ENCODE data around the gene PUSL1. TPM values are rescaled to one million over a fixed set of nuclear protein-coding genes. Genes with fewer than 3 reads are reported as not detected.

PUSL1 gene
- polyA plus RNA-seq, 1 donor (not counting 4 experiments of a cell fraction or from before 2014, with no cell fraction given): 11.4 TPM

DNA sequence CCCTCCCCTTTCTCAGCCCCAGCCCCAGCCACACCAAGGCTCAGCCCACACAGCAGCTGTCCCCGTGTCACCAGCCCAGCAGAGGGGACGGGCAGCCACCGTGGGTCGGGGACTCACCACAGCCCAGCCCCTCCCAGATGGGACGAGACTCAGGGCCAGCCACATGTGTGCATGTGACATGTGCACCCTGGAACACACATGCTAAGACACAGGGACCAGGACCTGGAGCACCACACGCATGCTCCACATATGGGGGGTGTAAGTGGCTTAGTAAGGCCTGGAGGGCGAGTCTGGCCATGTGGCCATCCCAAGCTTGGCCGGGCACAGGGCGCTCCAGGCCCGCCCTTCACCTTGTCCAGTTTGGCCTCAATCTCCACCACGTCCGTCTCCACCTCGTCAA lies 4.7 kb upstream of the PUSL1 start:
- peak overlapping the region; percentile 91 for H3K27ac ChIP-seq (ENCODE audit: control insufficient read depth, insufficient read depth, low read length)
- H3K4me2 ChIP-seq (ENCODE audit: control insufficient read depth, extremely low read depth, insufficient read depth, low read depth, low read length): peak overlapping the region; percentile 71
- TF ChIP-seq EZH2 (IDR thresholded peaks at IDR 0.05; ENCODE audit: low read length): no peak
- TF ChIP-seq, protein P1, sequence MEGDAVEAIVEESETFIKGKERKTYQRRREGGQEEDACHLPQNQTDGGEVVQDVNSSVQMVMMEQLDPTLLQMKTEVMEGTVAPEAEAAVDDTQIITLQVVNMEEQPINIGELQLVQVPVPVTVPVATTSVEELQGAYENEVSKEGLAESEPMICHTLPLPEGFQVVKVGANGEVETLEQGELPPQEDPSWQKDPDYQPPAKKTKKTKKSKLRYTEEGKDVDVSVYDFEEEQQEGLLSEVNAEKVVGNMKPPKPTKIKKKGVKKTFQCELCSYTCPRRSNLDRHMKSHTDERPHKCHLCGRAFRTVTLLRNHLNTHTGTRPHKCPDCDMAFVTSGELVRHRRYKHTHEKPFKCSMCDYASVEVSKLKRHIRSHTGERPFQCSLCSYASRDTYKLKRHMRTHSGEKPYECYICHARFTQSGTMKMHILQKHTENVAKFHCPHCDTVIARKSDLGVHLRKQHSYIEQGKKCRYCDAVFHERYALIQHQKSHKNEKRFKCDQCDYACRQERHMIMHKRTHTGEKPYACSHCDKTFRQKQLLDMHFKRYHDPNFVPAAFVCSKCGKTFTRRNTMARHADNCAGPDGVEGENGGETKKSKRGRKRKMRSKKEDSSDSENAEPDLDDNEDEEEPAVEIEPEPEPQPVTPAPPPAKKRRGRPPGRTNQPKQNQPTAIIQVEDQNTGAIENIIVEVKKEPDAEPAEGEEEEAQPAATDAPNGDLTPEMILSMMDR (optimal IDR thresholded peaks at IDR 0.05 in 1 of 3, IDR thresholded peaks at IDR 0.05 in 1 of 3, conservative IDR thresholded peaks at IDR 0.05 in 1 of 3; ENCODE audit: extremely low read depth in 1 of 3, insufficient read depth in 2 of 3, low read length in 3 of 3): no peak
- FAIRE-seq (no peak), DNase-seq (ENCODE audit: low read depth, low spot score) (no peak)
- dilution Hi-C loops (cut with MboI; ENCODE audit: extremely low pct_ligation_motif_present, low sequenced_read_pairs): no loop called here
- H3K9me3 ChIP-seq (ENCODE audit: control insufficient read depth, low read depth, low read length): no peaks in the 10 kb centered on the region
- H4K20me1 ChIP-seq (ENCODE audit: control insufficient read depth, extremely low read depth, insufficient read depth, low read length): no peaks in the 10 kb centered on the region
- peak overlapping the region; percentile 68 for H3K9ac ChIP-seq (ENCODE audit: control insufficient read depth, extremely low read depth, insufficient read depth, low read length)
- no peaks in the 10 kb centered on the region for H3K9me1 ChIP-seq (ENCODE audit: control insufficient read depth, extremely low read depth, insufficient read depth, low read length)
- H3K4me3 ChIP-seq (ENCODE audit: control insufficient read depth in 2 of 3, extremely low read depth in 1 of 3, insufficient read depth in 2 of 3, low read depth in 1 of 3, low read length in 3 of 3): no peak overlapping the region
- H3K36me3 ChIP-seq (ENCODE audit: control insufficient read depth in 2 of 2, extremely low read depth in 1 of 2, insufficient read depth in 2 of 2, low read length in 2 of 2): peaks cover 0 to 1% of the 10 kb centered on the region in 2 experiments
- H3K4me1 ChIP-seq (ENCODE audit: control insufficient read depth, extremely low read depth, insufficient read depth, low read length): peaks cover 46% of the 10 kb centered on the region
- H3K79me2 ChIP-seq (ENCODE audit: control insufficient read depth, insufficient read depth, low read length): peaks cover 15% of the 10 kb centered on the region
- no peaks in the 10 kb centered on the region for H3K27me3 ChIP-seq (ENCODE audit: control insufficient read depth, extremely low read depth, insufficient read depth, low read length)
- no peak overlapping the region for H2AFZ ChIP-seq (ENCODE audit: control insufficient read depth, low read length)

DNA sequence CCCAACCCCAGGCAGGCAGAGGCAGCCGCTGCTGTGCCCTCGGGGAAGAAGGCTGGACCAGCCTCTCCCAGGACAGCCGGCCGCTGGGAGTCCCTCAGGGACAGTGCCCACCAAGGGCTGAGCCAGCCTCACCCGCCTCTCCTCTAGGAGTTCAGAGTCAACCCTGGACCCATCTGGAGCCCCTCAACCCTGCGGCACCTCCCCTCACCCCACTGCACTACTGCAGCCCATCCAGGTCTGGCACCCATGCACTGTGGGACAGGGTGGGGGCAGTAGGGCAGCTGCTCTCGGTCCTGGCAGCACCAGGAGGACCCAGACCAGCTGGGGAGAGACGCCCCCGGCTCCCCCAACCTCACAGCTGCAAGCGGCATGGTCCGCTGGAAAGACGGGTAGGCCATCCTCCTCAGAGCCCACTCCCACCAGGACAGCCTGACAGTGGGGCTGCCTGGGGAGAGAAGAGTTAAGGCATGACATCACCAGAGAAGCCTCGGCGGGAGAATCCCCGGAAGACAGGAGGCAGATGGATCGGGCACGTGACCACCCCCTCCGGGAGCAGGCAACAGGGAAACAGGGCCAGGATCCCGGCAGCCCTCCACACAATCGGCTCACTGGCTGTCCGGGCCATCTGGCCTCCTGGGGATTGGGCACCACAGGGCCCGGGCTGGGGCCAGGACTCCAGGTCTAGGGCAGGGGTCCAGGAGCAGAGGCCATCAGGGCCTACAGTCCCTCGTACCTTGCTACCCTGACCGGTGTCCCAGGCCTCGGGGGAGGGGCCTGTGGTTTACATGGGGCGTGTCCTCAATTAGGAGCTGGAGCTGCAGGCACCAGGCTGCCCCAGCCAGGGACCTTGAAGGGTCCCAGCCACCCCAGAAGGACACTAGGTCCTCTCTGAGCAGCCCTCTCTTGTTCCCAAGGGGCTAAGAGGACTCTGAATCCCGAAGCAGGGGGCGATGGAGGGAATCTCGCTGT lies 3.8 kb upstream of the PUSL1 start:
- Histone ChIP-seq H3K4me1 (ENCODE audit: control insufficient read depth, extremely low read depth, insufficient read depth, low read length) (peaks cover 52% of the 10 kb centered on the region), H3K9me3 (ENCODE audit: control insufficient read depth, low read depth, low read length) (no peaks in the 10 kb centered on the region), H3K9me1 (ENCODE audit: control insufficient read depth, extremely low read depth, insufficient read depth, low read length) (no peaks in the 10 kb centered on the region), H2AFZ (ENCODE audit: control insufficient read depth, low read length) (peak overlapping the region; percentile 3), H4K20me1 (ENCODE audit: control insufficient read depth, extremely low read depth, insufficient read depth, low read length) (no peaks in the 10 kb centered on the region), H3K27me3 (ENCODE audit: control insufficient read depth, extremely low read depth, insufficient read depth, low read length) (no peaks in the 10 kb centered on the region), H3K4me3 (ENCODE audit: control insufficient read depth in 2 of 3, extremely low read depth in 1 of 3, insufficient read depth in 2 of 3, low read depth in 1 of 3, low read length in 3 of 3) (peak overlapping the region; percentile 21 to 54 (median 53)), H3K27ac (ENCODE audit: control insufficient read depth, insufficient read depth, low read length) (peak overlapping the region; percentile 91), H3K9ac (ENCODE audit: control insufficient read depth, extremely low read depth, insufficient read depth, low read length) (peak overlapping the region; percentile 68), H3K36me3 (ENCODE audit: control insufficient read depth in 2 of 2, extremely low read depth in 1 of 2, insufficient read depth in 2 of 2, low read length in 2 of 2) (no peaks in the 10 kb centered on the region), H3K79me2 (ENCODE audit: control insufficient read depth, insufficient read depth, low read length) (peaks cover 22% of the 10 kb centered on the region), H3K4me2 (ENCODE audit: control insufficient read depth, extremely low read depth, insufficient read depth, low read depth, low read length) (peak overlapping the region; percentile 71)
- TF ChIP-seq, protein P1 (optimal IDR thresholded peaks at IDR 0.05 in 1 of 3, IDR thresholded peaks at IDR 0.05 in 1 of 3, conservative IDR thresholded peaks at IDR 0.05 in 1 of 3; ENCODE audit: extremely low read depth in 1 of 3, insufficient read depth in 2 of 3, low read length in 3 of 3): no peak
- no peak for TF ChIP-seq EZH2 (IDR thresholded peaks at IDR 0.05; ENCODE audit: low read length)
- peak; percentile 34 for FAIRE-seq
- dilution Hi-C loops (cut with MboI; ENCODE audit: extremely low pct_ligation_motif_present, low sequenced_read_pairs): no loop called here
- DNase-seq (ENCODE audit: low read depth, low spot score): no peak

Measured in keratinocyte (primary cell).